HG03159 (cell line): Measurements from ENCODE around the gene CCDC50.

ENCODE experiments used
- ATAC-seq: cut with Tn5 transposase; IDR thresholded peaks from one replicate; pipeline ENCODE4 v1.9.1; 2021; ENCODE audit warnings: mild to moderate bottlenecking, moderate library complexity; ENCODE audit not compliant: unreplicated experiment

The CCDC50 gene

GRCh38 chr3:191345334-191345733 lies 16.1 kb downstream of the CCDC50 start:
- no peak for ATAC-seq

- no peak for ATAC-seq
These were observed 18.0 kb downstream of the CCDC50 start for GRCh38 chr3:191347228-191347627.

GRCh38 chr3:191348098-191348497 lies 18.9 kb downstream of the CCDC50 start:
- no peak for ATAC-seq

GRCh38 chr3:191350396-191351090 lies 21.3 kb downstream of the CCDC50 start:
- ATAC-seq: no peak

GRCh38 chr3:191352014-191352413 lies 22.8 kb downstream of the CCDC50 start:
- no peak for ATAC-seq

- no peak for ATAC-seq
These were observed 24.0 kb downstream of the CCDC50 start for GRCh38 chr3:191353022-191353777.

- peak; percentile 82 for ATAC-seq
These were observed 26.2 kb downstream of the CCDC50 start for GRCh38 chr3:191355406-191355805.

GRCh38 chr3:191356631-191357439 lies 27.6 kb downstream of the CCDC50 start:
- ATAC-seq: no peak

- ATAC-seq: no peak
These were observed 28.7 kb downstream of the CCDC50 start for GRCh38 chr3:191357909-191358308.

GRCh38 chr3:191358929-191359328 lies 29.7 kb downstream of the CCDC50 start:
- ATAC-seq: no peak

- ATAC-seq: no peak
These were observed 31.4 kb downstream of the CCDC50 start for GRCh38 chr3:191360620-191361019.

GRCh38 chr3:191361456-191361855 lies 32.3 kb downstream of the CCDC50 start:
- ATAC-seq: no peak

- no peak for ATAC-seq
These were observed 32.8 kb downstream of the CCDC50 start for GRCh38 chr3:191362037-191362436.

GRCh38 chr3:191362524-191363090 lies 33.4 kb downstream of the CCDC50 start:
- no peak for ATAC-seq

- ATAC-seq: no peak
These were observed 34.0 kb downstream of the CCDC50 start for GRCh38 chr3:191363221-191363620.

GRCh38 chr3:191366675-191367074 lies 37.5 kb downstream of the CCDC50 start:
- ATAC-seq: no peak

- no peak for ATAC-seq
These were observed 39.8 kb downstream of the CCDC50 start for GRCh38 chr3:191368755-191369615.

GRCh38 chr3:191369616-191370010 lies 40.4 kb downstream of the CCDC50 start:
- no peak for ATAC-seq

GRCh38 chr3:191372122-191372521 lies 42.9 kb downstream of the CCDC50 start:
- ATAC-seq: no peak

- ATAC-seq: no peak
These were observed 44.1 kb downstream of the CCDC50 start for GRCh38 chr3:191373327-191373726.
